Measurements from ENCODE around the gene AUNIP.

Gene AUNIP

GRCh38 chr1:25787760-25788166 is 71.5 kb downstream of the AUNIP start:
- no peak for DNase-seq

GRCh38 chr1:25786887-25787759 is 72.1 kb downstream of the AUNIP start:
- no peak for DNase-seq

GRCh38 chr1:25785333-25786067 is 73.8 kb downstream of the AUNIP start:
- no peak for DNase-seq

GRCh38 chr1:25784575-25785051 is 74.6 kb downstream of the AUNIP start:
- no peak for DNase-seq
